H9 (cell line): ENCODE measurements around the gene KRT74. TPM values are rescaled to one million over a fixed set of nuclear protein-coding genes. Genes with fewer than 3 reads are reported as not detected.

ENCODE experiments used
- DNase-seq: peaks from one replicate; pipeline ENCODE4 v3.0.0-alpha.2; 2017
- H2AFZ ChIP-seq: one replicate; pipeline ENCODE4 v1.6.1; 2013; ENCODE audit warnings: mild to moderate bottlenecking, low read length, control low read depth, moderate library complexity
- H2AK5ac ChIP-seq: 2 replicates; pipeline ENCODE4 v1.6.1; 2013; ENCODE audit warnings: low read length, control low read depth, mixed read lengths; ENCODE audit not compliant: insufficient read length
- H2BK120ac ChIP-seq: one replicate; pipeline ENCODE4 v1.6.1; 2013; ENCODE audit warnings: low read depth, mild to moderate bottlenecking, low read length, control low read depth, inconsistent platforms; ENCODE audit not compliant: poor library complexity, severe bottlenecking
- H2BK12ac ChIP-seq: 2 replicates; pipeline ENCODE4 v1.6.1; 2013; ENCODE audit warnings: low read length, control low read depth, mixed read lengths, low read depth; ENCODE audit not compliant: insufficient read length
- H2BK15ac ChIP-seq: 2 replicates; pipeline ENCODE4 v1.6.1; 2013; ENCODE audit warnings: low read depth, low read length, control low read depth
- H2BK20ac ChIP-seq: one replicate; pipeline ENCODE4 v1.6.1; 2013; ENCODE audit warnings: low read depth, mild to moderate bottlenecking, low read length, control low read depth, inconsistent platforms; ENCODE audit not compliant: poor library complexity, severe bottlenecking
- H2BK5ac ChIP-seq: 2 replicates; pipeline ENCODE4 v1.6.1; 2013; ENCODE audit warnings: low read length, control low read depth, mixed read lengths; ENCODE audit not compliant: insufficient read length
- H3K14ac ChIP-seq: 2 replicates; pipeline ENCODE4 v1.6.1; 2013; ENCODE audit warnings: low read length, control low read depth; ENCODE audit not compliant: insufficient read depth
- H3K18ac ChIP-seq: 2 replicates; pipeline ENCODE4 v1.6.1; 2013; ENCODE audit warnings: low read depth, mild to moderate bottlenecking, mixed read lengths, low read length, control low read depth; ENCODE audit not compliant: insufficient read length
- H3K23ac ChIP-seq: 2 replicates; pipeline ENCODE4 v1.6.1; 2013; ENCODE audit warnings: low read length, control low read depth, mixed read lengths, low read depth; ENCODE audit not compliant: insufficient read length
- H3K23me2 ChIP-seq: 2 replicates; pipeline ENCODE4 v1.6.1; 2013; ENCODE audit warnings: low read depth, mild to moderate bottlenecking, mixed read lengths, low read length, control low read depth; ENCODE audit not compliant: insufficient read length, poor library complexity, severe bottlenecking
- H3K27ac ChIP-seq: 2 replicates; pipeline ENCODE4 v1.5.1; 2013; ENCODE audit warnings: low read length, control low read depth, mixed read lengths, low read depth; ENCODE audit not compliant: insufficient read length
- H3K27me3 ChIP-seq: 2 replicates; pipeline ENCODE4 v1.6.1; 2013; ENCODE audit warnings: low read length, control low read depth, inconsistent platforms; ENCODE audit not compliant: insufficient read depth
- H3K4ac ChIP-seq: 2 replicates; pipeline ENCODE4 v1.6.1; 2013; ENCODE audit warnings: low read depth, mild to moderate bottlenecking, control low read depth, inconsistent platforms, low read length, moderate library complexity
- H3K4me1 ChIP-seq: 2 replicates; pipeline ENCODE4 v1.6.1; 2013; ENCODE audit warnings: low read length, control low read depth, inconsistent platforms; ENCODE audit not compliant: insufficient read depth
- H3K4me2 ChIP-seq: 2 replicates; pipeline ENCODE4 v1.6.1; 2013; ENCODE audit warnings: low read length, control low read depth, mixed read lengths; ENCODE audit not compliant: insufficient read length, insufficient read depth
- H3K56ac ChIP-seq: 2 replicates; pipeline ENCODE4 v1.6.1; 2013; ENCODE audit warnings: low read depth, mild to moderate bottlenecking, mixed read lengths, low read length, control low read depth; ENCODE audit not compliant: insufficient read length
- H3K79me1 ChIP-seq: 2 replicates; pipeline ENCODE4 v1.6.1; 2013; ENCODE audit warnings: low read depth, mild to moderate bottlenecking, moderate library complexity, low read length, control low read depth, inconsistent platforms; ENCODE audit not compliant: insufficient read depth, poor library complexity, severe bottlenecking
- H3K79me2 ChIP-seq: 2 replicates; pipeline ENCODE4 v1.6.1; 2013; ENCODE audit warnings: low read length, control low read depth, inconsistent platforms; ENCODE audit not compliant: insufficient read depth
- H3K9ac ChIP-seq: 2 replicates; pipeline ENCODE4 v1.6.1; 2013; ENCODE audit warnings: low read length, control low read depth, mixed read lengths; ENCODE audit not compliant: insufficient read length; ENCODE audit errors: extremely low read depth
- H3K9me3 ChIP-seq: one replicate; pipeline ENCODE4 v1.6.1; 2013; ENCODE audit warnings: low read depth, low read length, inconsistent platforms; ENCODE audit not compliant: control insufficient read depth
- H3T11ph ChIP-seq: one replicate; pipeline ENCODE4 v1.6.1; 2013; ENCODE audit warnings: mild to moderate bottlenecking, low read length, control low read depth, inconsistent platforms
- H4K20me1 ChIP-seq: one replicate; pipeline ENCODE4 v1.6.1; 2013; ENCODE audit not compliant: control insufficient read depth, insufficient read length, insufficient read depth
- H4K5ac ChIP-seq: 2 replicates; pipeline ENCODE4 v1.6.1; 2013; ENCODE audit warnings: low read depth, mild to moderate bottlenecking, mixed read lengths, low read length, control low read depth; ENCODE audit not compliant: insufficient read length
- H4K8ac ChIP-seq: replicated peaks from 2 replicates; pipeline ENCODE4 v1.6.1; 2013; ENCODE audit warnings: low read length, control low read depth, mixed read lengths, low read depth; ENCODE audit not compliant: insufficient read length
- H4K91ac ChIP-seq: 2 replicates; pipeline ENCODE4 v1.6.1; 2013; ENCODE audit warnings: low read depth, mild to moderate bottlenecking, moderate library complexity, mixed read lengths, low read length, control low read depth; ENCODE audit not compliant: insufficient read length
- H3K27ac Mint-ChIP-seq, 3 experiments: 2 replicates in 2 of 3; 3 replicates in 1 of 3; pipeline ENCODE4 v1.8.0; 2020 to 2021; ENCODE audit warnings: mixed read lengths in 3 of 3, mild to moderate bottlenecking in 1 of 3, moderate library complexity in 1 of 3
- H3K27me3 Mint-ChIP-seq: 2 replicates; pipeline ENCODE4 v1.8.0; 2021; ENCODE audit warnings: low read depth, mild to moderate bottlenecking, moderate library complexity, mixed read lengths
- H3K36me3 Mint-ChIP-seq, 3 experiments: 2 replicates in 2 of 3; 3 replicates in 1 of 3; pipeline ENCODE4 v1.8.0; 2020 to 2021; ENCODE audit warnings: low read depth in 3 of 3, mixed read lengths in 3 of 3; ENCODE audit not compliant: insufficient read depth in 1 of 3
- H3K4me1 Mint-ChIP-seq, 2 experiments: 2 replicates each; pipeline ENCODE4 v1.8.0; 2020; ENCODE audit warnings: mixed read lengths in 2 of 2
- H3K4me3 Mint-ChIP-seq, 2 experiments: 2 replicates in 1 of 2; 3 replicates in 1 of 2; pipeline ENCODE4 v1.8.0; 2020 to 2021; ENCODE audit warnings: mild to moderate bottlenecking in 2 of 2, mixed read lengths in 2 of 2, moderate library complexity in 1 of 2
- H3K9me3 Mint-ChIP-seq, 2 experiments: 2 replicates in 1 of 2; 3 replicates in 1 of 2; pipeline ENCODE4 v1.8.0; 2020; ENCODE audit warnings: mild to moderate bottlenecking in 2 of 2, mixed read lengths in 2 of 2, moderate library complexity in 1 of 2
- WGBS: extraction: QIAGEN DNeasy Blood & Tissue Kit; methylation state at CpG from one replicate; pipeline ENCODE4 v1.1.7; 2013; ENCODE audit warnings: missing lambda C conversion rate, low lambda C conversion rate, mixed read lengths; ENCODE audit not compliant: insufficient read length; ENCODE audit errors: extremely low coverage; 5-methylcytosine and 5-hydroxymethylcytosine counted together
- total RNA-seq: library from RNA; stranded (reverse); gene quantifications from 2 replicates; pipeline ENCODE4 v1.2.1, GENCODE V29; 2021
- TF ChIP-seq, protein P1 (sequence below): fragments of 200-600 bp; sonication (generic); conservative IDR thresholded peaks from 3 replicates; pipeline ENCODE4 v1.8.0; 2021; ENCODE audit warnings: antibody characterized with exemption, mild to moderate bottlenecking

Gene KRT74
- total RNA-seq, 1 experiment from 2014 or later = not detected

DNA sequence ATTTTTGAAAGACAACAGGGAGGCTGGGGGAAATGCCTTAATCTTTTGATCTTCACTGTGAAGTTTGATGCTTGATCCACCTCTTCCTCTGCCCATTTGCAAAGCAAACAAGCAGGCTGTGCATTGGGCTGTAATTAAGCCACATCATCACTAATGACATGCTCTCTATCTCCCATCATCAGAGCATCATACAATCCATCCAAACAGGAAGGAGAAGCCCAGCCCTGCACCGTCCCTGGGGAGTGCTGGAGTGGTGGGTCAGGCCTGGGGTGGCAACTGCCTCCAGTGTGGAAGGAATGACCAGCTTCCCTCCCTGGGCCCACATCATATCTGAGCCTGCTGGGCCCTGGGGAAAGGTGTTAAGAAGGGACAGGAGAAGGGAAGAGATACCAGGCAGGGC, 6.9 kb upstream of the KRT74 start:
- no peak for DNase-seq
- no peak overlapping the region for H3T11ph ChIP-seq
- H4K5ac ChIP-seq = no peak overlapping the region
- no peak overlapping the region for H3K18ac ChIP-seq
- H3K9ac ChIP-seq = no peak overlapping the region
- no peaks in the 10 kb centered on the region for H3K79me1 ChIP-seq
- no peaks in the 10 kb centered on the region for H3K9me3 ChIP-seq
- H3K56ac ChIP-seq = no peak overlapping the region
- H3K27me3 Mint-ChIP-seq = peaks cover 5% of the 10 kb centered on the region
- H3K4me3 Mint-ChIP-seq = no peak overlapping the region
- no peak overlapping the region for H3K23ac ChIP-seq
- no peaks in the 10 kb centered on the region for H3K23me2 ChIP-seq
- no peaks in the 10 kb centered on the region for H3K9me3 Mint-ChIP-seq
- H3K36me3 Mint-ChIP-seq = no peaks in the 10 kb centered on the region; a peak in 1 of 7 replicates
- H3K14ac ChIP-seq = no peak overlapping the region; the same call in 1 of the 2 replicates
- H2BK12ac ChIP-seq = no peak overlapping the region
- no peak overlapping the region for H3K4me2 ChIP-seq
- no peaks in the 10 kb centered on the region for H3K4me1 ChIP-seq
- no peak overlapping the region for H3K27ac Mint-ChIP-seq
- no peak overlapping the region for H4K91ac ChIP-seq
- peaks cover 10 to 12% of the 10 kb centered on the region in 2 experiments for H3K4me1 Mint-ChIP-seq
- H2BK5ac ChIP-seq = no peak overlapping the region
- no peak overlapping the region for H2AK5ac ChIP-seq
- TF ChIP-seq, protein P1, sequence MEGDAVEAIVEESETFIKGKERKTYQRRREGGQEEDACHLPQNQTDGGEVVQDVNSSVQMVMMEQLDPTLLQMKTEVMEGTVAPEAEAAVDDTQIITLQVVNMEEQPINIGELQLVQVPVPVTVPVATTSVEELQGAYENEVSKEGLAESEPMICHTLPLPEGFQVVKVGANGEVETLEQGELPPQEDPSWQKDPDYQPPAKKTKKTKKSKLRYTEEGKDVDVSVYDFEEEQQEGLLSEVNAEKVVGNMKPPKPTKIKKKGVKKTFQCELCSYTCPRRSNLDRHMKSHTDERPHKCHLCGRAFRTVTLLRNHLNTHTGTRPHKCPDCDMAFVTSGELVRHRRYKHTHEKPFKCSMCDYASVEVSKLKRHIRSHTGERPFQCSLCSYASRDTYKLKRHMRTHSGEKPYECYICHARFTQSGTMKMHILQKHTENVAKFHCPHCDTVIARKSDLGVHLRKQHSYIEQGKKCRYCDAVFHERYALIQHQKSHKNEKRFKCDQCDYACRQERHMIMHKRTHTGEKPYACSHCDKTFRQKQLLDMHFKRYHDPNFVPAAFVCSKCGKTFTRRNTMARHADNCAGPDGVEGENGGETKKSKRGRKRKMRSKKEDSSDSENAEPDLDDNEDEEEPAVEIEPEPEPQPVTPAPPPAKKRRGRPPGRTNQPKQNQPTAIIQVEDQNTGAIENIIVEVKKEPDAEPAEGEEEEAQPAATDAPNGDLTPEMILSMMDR = no peak
- H2BK20ac ChIP-seq = no peak overlapping the region
- no peak overlapping the region for H4K8ac ChIP-seq
- no peak overlapping the region for H2BK15ac ChIP-seq
- H2BK120ac ChIP-seq = no peak overlapping the region
- H3K79me2 ChIP-seq = no peaks in the 10 kb centered on the region
- H3K4ac ChIP-seq = no peak overlapping the region
- no peak overlapping the region for H2AFZ ChIP-seq
- WGBS = no CpG with 5 or more reads among the region's 1 CpG
- H4K20me1 ChIP-seq = no peaks in the 10 kb centered on the region
- no peak overlapping the region for H3K27ac ChIP-seq
- H3K27me3 ChIP-seq = no peaks in the 10 kb centered on the region
